IPS-20b (cell line): ENCODE measurements around the gene KCNK7.
A peak's percentile ranks its signal among the peaks of the same experiment; 100 is the strongest.

ENCODE experiments used
- H3K27ac ChIP-seq: one replicate; pipeline ENCODE4 v1.5.1; 2013; ENCODE audit warnings: low read length
- H3K27me3 ChIP-seq: 2 replicates; pipeline ENCODE4 v1.6.1; 2013; ENCODE audit warnings: mild to moderate bottlenecking, low read length, inconsistent platforms; ENCODE audit not compliant: insufficient read depth
- H3K36me3 ChIP-seq: 2 replicates; pipeline ENCODE4 v1.6.1; 2013; ENCODE audit warnings: low read depth, mild to moderate bottlenecking, inconsistent platforms, low read length, moderate library complexity; ENCODE audit not compliant: insufficient read depth
- H3K4me1 ChIP-seq: 2 replicates; pipeline ENCODE4 v1.6.1; 2013; ENCODE audit warnings: mild to moderate bottlenecking, control low read depth, inconsistent platforms, low read length, moderate library complexity; ENCODE audit not compliant: insufficient read depth
- H3K4me3 ChIP-seq: 2 replicates; pipeline ENCODE4 v1.5.1; 2013; ENCODE audit warnings: mild to moderate bottlenecking, low read length, inconsistent platforms
- H3K9ac ChIP-seq: 2 replicates; pipeline ENCODE4 v1.6.1; 2013; ENCODE audit warnings: low read depth, mild to moderate bottlenecking, inconsistent platforms, low read length, moderate library complexity
- H3K9me3 ChIP-seq: 2 replicates; pipeline ENCODE4 v1.6.1; 2013; ENCODE audit warnings: mild to moderate bottlenecking, low read depth, low read length, inconsistent platforms; ENCODE audit not compliant: insufficient read depth

Gene KCNK7

DNA sequence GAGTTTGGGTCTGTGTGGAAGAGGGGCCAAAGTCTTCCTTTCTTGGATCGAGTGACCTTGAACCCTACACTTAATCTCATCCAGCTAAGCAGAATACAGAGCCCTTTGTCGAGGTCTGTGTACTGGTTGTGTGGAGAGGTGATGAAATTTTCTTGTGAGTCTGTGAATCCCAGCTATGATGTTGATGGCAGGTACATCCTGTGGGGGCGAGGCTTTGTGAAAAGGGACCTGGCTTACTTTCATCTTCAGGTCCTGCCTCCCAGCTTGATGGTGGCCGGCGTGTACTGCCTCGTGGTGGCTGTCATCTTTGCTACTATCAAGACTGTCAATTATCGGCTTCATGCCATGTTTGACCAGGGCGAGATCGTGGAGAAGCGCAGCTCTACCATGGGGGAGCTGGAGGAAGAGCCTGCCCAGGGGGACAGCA is 21.0 kb upstream of the KCNK7 start:
- peaks cover 50% of the 10 kb centered on the region for H3K36me3 ChIP-seq
- H3K27ac ChIP-seq, result no peak overlapping the region
- no peaks in the 10 kb centered on the region for H3K27me3 ChIP-seq
- H3K4me3 ChIP-seq, result peak overlapping the region; percentile 86
- H3K9ac ChIP-seq, result peak overlapping the region; percentile 77
- peaks cover 5% of the 10 kb centered on the region; the same call in 1 of the 2 replicates for H3K4me1 ChIP-seq
- no peaks in the 10 kb centered on the region for H3K9me3 ChIP-seq

GRCh38 chr11:65615950-65616574 is 20.5 kb upstream of the KCNK7 start:
- Histone ChIP-seq H3K4me3 (peak overlapping the region; percentile 86), H3K27ac (no peak overlapping the region), H3K9ac (peak overlapping the region; percentile 77; the same call in 1 of the 2 replicates), H3K4me1 (peaks cover 5% of the 10 kb centered on the region; the same call in 1 of the 2 replicates), H3K9me3 (no peaks in the 10 kb centered on the region), H3K36me3 (peaks cover 46% of the 10 kb centered on the region), H3K27me3 (no peaks in the 10 kb centered on the region)

- Histone ChIP-seq H3K27me3 (no peaks in the 10 kb centered on the region), H3K9me3 (no peaks in the 10 kb centered on the region), H3K27ac (peak within 1 kb of the TSS; percentile 60), H3K4me1 (peaks cover 5% of the 10 kb centered on the region; the same call in 1 of the 2 replicates), H3K4me3 (peak within 1 kb of the TSS; percentile 86), H3K9ac (peak within 1 kb of the TSS; percentile 85), H3K36me3 (peaks cover 40% of the 10 kb centered on the region)
Observed at GRCh38 chr11:65615229-65615949, 19.8 kb upstream of the KCNK7 start, which contains the start of gene PCNX3. TSS of gene PCNX3 (plus strand) at chr11:65615776. CDS start at chr11:65616312, 536 bp downstream.

GRCh38 chr11:65613091-65613928 is 17.7 kb upstream of the KCNK7 start:
- peak overlapping the region; percentile 86; the same call in 1 of the 2 replicates for H3K4me3 ChIP-seq
- H3K27ac ChIP-seq, result no peak overlapping the region
- H3K27me3 ChIP-seq, result no peaks in the 10 kb centered on the region
- peaks cover 28% of the 10 kb centered on the region for H3K36me3 ChIP-seq
- no peaks in the 10 kb centered on the region for H3K9me3 ChIP-seq
- peak overlapping the region; percentile 85 for H3K9ac ChIP-seq
- H3K4me1 ChIP-seq, result peaks cover 5% of the 10 kb centered on the region; the same call in 1 of the 2 replicates

- no peaks in the 10 kb centered on the region for H3K9me3 ChIP-seq
- 0 out of 2 replicates have a peak, but pooled peaks cover 6% of the 10 kb centered on the region for H3K27me3 ChIP-seq
- H3K36me3 ChIP-seq, result peaks cover 22% of the 10 kb centered on the region
- no peak overlapping the region for H3K9ac ChIP-seq
- H3K4me3 ChIP-seq, result peak overlapping the region; percentile 86; the same call in 1 of the 2 replicates
- H3K4me1 ChIP-seq, result peaks cover 5% of the 10 kb centered on the region; the same call in 1 of the 2 replicates
- no peak overlapping the region for H3K27ac ChIP-seq
Observed at GRCh38 chr11:65612691-65613090, 17.1 kb upstream of the KCNK7 start.

GRCh38 chr11:65611758-65612603 is 16.4 kb upstream of the KCNK7 start:
- Histone ChIP-seq H3K9me3 (no peaks in the 10 kb centered on the region), H3K27me3 (0 out of 2 replicates have a peak, but pooled peaks cover 6% of the 10 kb centered on the region), H3K9ac (peak overlapping the region; percentile 25; the same call in 1 of the 2 replicates), H3K4me3 (peak overlapping the region; percentile 29; the same call in 1 of the 2 replicates), H3K4me1 (peaks cover 5% of the 10 kb centered on the region; the same call in 1 of the 2 replicates), H3K27ac (no peak overlapping the region), H3K36me3 (peaks cover 15% of the 10 kb centered on the region)

DNA sequence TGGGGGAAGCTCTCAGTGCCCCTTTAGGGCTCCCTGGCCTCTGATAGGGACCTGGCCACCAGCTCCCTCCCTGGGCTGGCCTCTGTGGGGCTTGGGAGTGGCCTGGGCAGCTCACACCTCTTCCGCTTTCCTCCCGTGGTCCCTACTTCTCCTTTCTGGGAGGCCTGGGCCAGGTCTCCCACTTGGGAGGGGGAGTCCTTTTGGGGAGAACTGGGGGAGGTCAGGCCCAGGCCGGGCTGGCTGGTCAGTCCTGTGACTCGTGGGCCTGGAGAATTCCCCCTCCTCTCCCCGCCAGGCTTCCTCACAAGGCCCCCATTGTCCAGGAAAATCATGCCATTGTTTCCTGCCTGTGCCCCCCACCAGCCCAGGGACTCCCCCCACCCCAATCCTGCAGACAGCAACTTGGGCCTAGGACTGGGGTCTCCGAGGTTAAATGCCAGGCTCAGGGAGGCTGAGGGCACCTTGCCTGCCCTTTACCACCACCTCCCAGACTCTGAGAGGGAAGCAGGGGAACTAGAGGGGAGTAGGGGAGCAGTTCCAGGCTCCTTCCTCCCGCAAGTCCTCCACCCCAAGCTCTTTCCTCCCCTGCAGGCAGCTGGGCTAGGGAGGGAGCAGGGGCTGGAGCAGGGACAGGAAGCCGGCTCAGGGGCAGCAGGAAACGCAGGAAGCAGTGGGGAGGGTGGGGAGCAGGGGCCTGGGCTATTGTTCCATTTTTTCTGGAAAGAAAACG is 15.6 kb upstream of the KCNK7 start:
- H3K9me3 ChIP-seq, result no peaks in the 10 kb centered on the region
- H3K36me3 ChIP-seq, result peaks cover 14% of the 10 kb centered on the region
- peaks cover 6% of the 10 kb centered on the region; the same call in 1 of the 2 replicates for H3K4me1 ChIP-seq
- H3K9ac ChIP-seq, result peak overlapping the region; percentile 25; the same call in 1 of the 2 replicates
- 0 out of 2 replicates have a peak, but pooled peaks cover 6% of the 10 kb centered on the region for H3K27me3 ChIP-seq
- peak overlapping the region; percentile 29; the same call in 1 of the 2 replicates for H3K4me3 ChIP-seq
- no peak overlapping the region for H3K27ac ChIP-seq

DNA sequence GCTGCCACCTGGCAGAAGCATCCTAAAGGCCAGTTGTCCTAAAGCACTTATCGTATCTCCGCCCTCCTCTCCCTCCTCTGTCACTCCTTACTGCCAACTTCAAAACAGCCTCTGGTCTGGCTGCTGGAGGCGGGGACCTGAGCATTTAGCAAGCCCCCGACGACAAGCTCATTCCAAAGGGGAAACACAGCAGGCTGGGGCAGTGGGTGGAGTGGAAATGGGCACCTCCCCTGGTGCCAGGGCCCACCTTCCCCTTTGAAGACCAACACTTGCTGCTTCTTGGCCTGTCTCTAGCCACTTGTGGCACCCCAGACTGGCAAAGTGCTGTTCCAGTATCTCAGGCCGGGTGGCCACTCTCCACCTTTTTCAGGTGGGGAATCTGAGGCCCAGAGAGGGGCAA is 14.8 kb upstream of the KCNK7 start:
- no peak overlapping the region for H3K4me3 ChIP-seq
- no peak overlapping the region for H3K27ac ChIP-seq
- H3K27me3 ChIP-seq, result 0 out of 2 replicates have a peak, but pooled peaks cover 6% of the 10 kb centered on the region
- peaks cover 21% of the 10 kb centered on the region for H3K36me3 ChIP-seq
- no peaks in the 10 kb centered on the region for H3K9me3 ChIP-seq
- H3K9ac ChIP-seq, result no peak overlapping the region
- H3K4me1 ChIP-seq, result peaks cover 7% of the 10 kb centered on the region; the same call in 1 of the 2 replicates

DNA sequence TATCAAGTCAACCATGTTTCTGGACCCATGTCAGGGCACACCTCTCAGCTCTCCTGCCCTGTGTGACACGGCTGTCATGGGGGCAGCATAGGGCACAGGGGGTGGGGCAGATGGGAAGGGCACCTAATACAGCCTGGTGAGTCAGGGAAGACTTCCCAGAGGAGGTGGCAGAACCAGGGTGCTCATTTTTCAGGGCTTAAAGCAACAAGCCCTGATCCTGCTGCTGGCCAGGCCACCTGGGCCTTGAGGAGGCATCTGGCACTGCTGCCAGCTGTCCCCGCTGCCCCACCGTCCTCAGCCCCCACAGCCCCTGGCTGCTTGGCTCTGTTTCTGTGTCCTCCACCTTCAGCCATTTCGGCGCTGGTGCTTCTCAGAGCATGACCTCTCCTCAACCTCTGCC is 14.1 kb upstream of the KCNK7 start:
- Histone ChIP-seq H3K27me3 (0 out of 2 replicates have a peak, but pooled peaks cover 6% of the 10 kb centered on the region), H3K9ac (no peak overlapping the region), H3K27ac (no peak overlapping the region), H3K36me3 (peaks cover 28% of the 10 kb centered on the region), H3K4me3 (no peak overlapping the region), H3K9me3 (no peaks in the 10 kb centered on the region), H3K4me1 (peaks cover 7% of the 10 kb centered on the region; the same call in 1 of the 2 replicates)

- Histone ChIP-seq H3K36me3 (peaks cover 33% of the 10 kb centered on the region), H3K9ac (no peak overlapping the region), H3K4me3 (no peak overlapping the region), H3K4me1 (peaks cover 7% of the 10 kb centered on the region; the same call in 1 of the 2 replicates), H3K9me3 (no peaks in the 10 kb centered on the region), H3K27me3 (0 out of 2 replicates have a peak, but pooled peaks cover 6% of the 10 kb centered on the region), H3K27ac (no peak overlapping the region)
Observed at GRCh38 chr11:65609229-65609628, 13.6 kb upstream of the KCNK7 start.
